H7 (cell line): ENCODE measurements around the gene S100G. TPM values are rescaled to one million over a fixed set of nuclear protein-coding genes. Genes with fewer than 3 reads are reported as not detected.

Experiments used
- DNase-seq: peaks from one replicate; pipeline ENCODE4 v3.0.0; 2012
- H3K27me3 ChIP-seq: 2 replicates; pipeline ENCODE4 v1.6.0; 2011; ENCODE audit warnings: mild to moderate bottlenecking, low read length; ENCODE audit not compliant: control insufficient read depth, insufficient read depth
- H3K36me3 ChIP-seq: replicated peaks from 2 replicates; pipeline ENCODE4 v1.5.1; 2011; ENCODE audit warnings: low read length; ENCODE audit not compliant: control insufficient read depth, insufficient read depth
- H3K4me3 ChIP-seq: 2 replicates; pipeline ENCODE4 v1.5.1; 2011; ENCODE audit warnings: low read depth, mild to moderate bottlenecking, control low read depth, low read length, moderate library complexity; ENCODE audit not compliant: insufficient read depth
- total RNA-seq: library from RNA; depleted of rRNA; stranded (reverse); fragments of >200 nt; shearing (Covaris generic); gene quantifications from 2 replicates; pipeline ENCODE4 v1.2.3, GENCODE V29; 2014

Gene S100G
- total RNA-seq, 1 experiment from 2014 or later = not detected

DNA sequence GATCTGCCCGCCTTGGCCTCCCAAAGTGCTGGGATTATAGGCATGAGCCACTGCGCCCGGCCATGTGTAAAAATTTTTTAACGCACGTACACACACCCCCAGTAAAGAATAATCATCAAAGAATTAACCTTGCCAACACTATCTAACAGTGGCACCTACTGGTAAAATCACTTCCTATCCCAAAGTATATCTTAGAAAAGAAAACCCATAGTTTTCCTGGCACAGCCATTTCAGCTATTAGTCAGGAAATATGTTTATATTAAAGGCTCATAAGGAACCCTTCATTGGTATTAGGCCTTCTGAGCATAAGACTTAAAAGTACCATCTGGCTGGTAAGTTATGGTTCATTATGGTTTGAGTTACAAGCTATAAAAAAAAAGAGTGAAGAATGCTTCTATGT is 14.1 kb downstream of the S100G start:
- DNase-seq = no peak
- Histone ChIP-seq H3K27me3 (no peaks in the 10 kb centered on the region), H3K36me3 (peaks cover 14% of the 10 kb centered on the region), H3K4me3 (no peak overlapping the region)

DNA sequence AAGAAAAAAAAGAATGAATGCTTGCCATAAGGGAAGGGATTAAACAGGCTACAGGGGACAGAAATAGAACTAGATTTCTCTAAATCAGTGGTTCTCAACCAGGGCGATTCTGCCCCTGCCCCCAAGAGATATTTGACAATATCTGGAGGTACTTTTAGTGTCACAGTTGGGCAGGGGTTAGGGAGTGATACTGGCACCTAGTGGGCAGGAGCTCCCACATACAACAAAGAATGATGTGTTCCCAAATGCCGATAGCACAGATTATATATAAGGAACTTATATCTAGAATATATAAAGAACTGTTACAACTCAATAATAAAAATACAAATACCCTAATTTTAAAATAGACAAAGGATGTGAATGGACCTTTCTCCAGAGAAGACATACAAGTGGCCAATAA is 14.7 kb downstream of the S100G start:
- peaks cover 14% of the 10 kb centered on the region for H3K36me3 ChIP-seq
- peak; percentile 46 for DNase-seq
- no peaks in the 10 kb centered on the region for H3K27me3 ChIP-seq
- no peak overlapping the region for H3K4me3 ChIP-seq

- Histone ChIP-seq H3K4me3 (no peak overlapping the region), H3K36me3 (peaks cover 14% of the 10 kb centered on the region), H3K27me3 (no peaks in the 10 kb centered on the region)
- DNase-seq = no peak
Observed at GRCh38 chrX:16665089-16665488, 15.1 kb downstream of the S100G start.

GRCh38 chrX:16666541-16666940 is 16.6 kb downstream of the S100G start:
- no peak for DNase-seq
- Histone ChIP-seq H3K27me3 (no peaks in the 10 kb centered on the region), H3K36me3 (peaks cover 14% of the 10 kb centered on the region), H3K4me3 (no peak overlapping the region)

GRCh38 chrX:16671005-16671404 is 21.0 kb downstream of the S100G start:
- no peaks in the 10 kb centered on the region for H3K27me3 ChIP-seq
- DNase-seq = peak; percentile 82
- no peak overlapping the region for H3K4me3 ChIP-seq
- H3K36me3 ChIP-seq = peaks cover 11% of the 10 kb centered on the region

DNA sequence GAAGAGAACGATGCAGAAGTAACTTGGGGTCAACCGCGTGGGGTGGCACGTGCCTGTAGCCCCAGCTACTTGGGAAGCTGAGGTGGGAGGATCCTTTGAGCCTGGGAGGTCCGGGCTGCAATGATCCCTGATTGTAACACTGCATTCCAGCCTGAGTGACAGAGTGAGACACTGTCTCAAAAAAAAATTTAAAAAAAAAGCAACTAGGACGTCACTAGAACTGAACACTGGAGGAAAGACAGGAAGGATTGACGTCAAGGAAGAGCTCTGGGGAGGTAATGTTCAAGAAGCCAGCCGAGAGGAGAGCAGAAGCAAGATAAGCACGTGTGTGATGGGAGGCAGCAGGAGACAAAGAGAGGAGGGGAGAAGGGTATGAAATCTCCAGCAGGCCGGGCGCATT is 28.7 kb downstream of the S100G start:
- no peak overlapping the region for H3K4me3 ChIP-seq
- peaks cover 30% of the 10 kb centered on the region for H3K36me3 ChIP-seq
- no peaks in the 10 kb centered on the region for H3K27me3 ChIP-seq
- DNase-seq = no peak

DNA sequence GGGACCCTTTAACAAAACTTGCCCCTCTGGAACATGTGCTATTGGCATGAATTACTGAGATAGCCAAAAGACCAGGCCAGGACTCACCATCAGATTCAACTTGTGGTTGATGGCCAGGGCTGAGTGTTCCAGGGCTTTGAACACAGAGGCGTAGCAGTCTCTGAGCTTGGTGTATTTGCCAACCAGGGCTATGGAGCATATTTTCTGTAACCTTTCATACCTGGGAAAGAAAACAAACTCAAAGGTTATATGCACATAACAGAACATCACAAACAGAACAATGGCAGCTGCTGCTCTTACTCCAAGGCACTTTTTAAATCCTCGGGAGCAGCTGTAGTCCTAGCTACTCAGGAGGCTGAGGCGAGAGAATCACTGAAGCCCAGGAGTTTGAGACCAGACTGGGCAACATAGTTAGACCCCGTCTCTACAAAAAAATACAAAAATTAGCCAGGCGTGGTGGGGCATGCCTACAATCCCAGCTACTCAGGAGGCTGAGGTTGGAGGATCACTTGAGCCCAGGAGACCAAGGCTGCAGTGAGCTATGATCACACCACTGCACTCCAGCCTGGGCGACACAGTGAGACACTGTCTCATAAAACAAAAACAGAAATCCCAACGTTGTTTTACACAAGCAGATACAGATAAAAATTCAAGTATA is 33.2 kb downstream of the S100G start:
- Histone ChIP-seq H3K4me3 (no peak overlapping the region), H3K36me3 (peaks cover 38% of the 10 kb centered on the region), H3K27me3 (no peaks in the 10 kb centered on the region)
- no peak for DNase-seq

DNA sequence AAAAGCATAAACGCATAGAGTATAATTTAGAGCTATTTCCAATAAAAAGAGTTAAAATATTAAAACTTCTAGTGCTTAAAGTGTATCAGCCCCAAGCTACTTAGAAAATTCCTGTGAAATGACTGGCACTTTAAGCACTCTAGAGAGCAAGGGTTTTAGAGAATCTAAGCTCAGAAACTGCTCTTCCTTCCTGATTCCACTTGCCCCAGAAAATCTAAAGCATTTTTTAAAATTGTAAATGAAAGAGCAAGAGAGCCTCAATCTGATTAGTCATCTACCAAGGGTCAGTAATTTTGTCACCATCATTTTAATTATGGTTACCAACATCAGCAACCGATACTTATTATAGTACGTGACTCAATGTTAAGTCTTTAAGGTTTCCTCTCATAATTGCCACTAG is 37.6 kb downstream of the S100G start:
- DNase-seq = no peak
- no peaks in the 10 kb centered on the region for H3K27me3 ChIP-seq
- no peak overlapping the region for H3K4me3 ChIP-seq
- H3K36me3 ChIP-seq = peaks cover 40% of the 10 kb centered on the region

DNA sequence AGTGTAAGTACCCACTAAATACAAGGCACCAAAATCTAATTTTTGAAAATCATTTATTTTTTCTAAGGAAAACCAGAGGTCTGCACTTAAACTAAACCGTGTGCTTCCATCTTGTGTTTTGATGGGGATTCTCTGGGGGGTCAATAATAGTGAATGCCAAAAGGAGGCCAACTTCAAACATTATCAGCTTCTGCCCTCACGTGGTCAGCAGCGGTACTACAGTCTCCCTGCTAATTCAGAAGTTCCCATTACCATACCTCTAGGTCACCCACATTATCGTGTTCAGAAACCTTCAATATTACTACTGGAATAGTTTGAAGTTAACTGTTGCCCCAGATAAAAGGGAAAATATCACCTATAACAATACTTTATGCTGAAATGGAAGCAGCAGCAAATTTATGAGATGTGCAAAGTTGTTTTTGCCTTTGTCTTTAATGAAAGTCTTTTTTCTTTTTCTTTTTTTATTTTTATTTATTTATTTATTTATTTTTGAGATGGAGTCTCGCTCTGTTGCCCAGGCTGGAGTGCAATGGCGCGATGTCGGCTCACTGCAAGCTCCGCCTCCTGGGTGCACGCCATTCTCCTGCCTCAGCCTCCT is 45.2 kb downstream of the S100G start:
- Histone ChIP-seq H3K36me3 (peaks cover 31% of the 10 kb centered on the region), H3K27me3 (no peaks in the 10 kb centered on the region), H3K4me3 (no peak overlapping the region)
- peak; percentile 79 for DNase-seq

- no peak for DNase-seq
- H3K4me3 ChIP-seq = no peak overlapping the region
- H3K27me3 ChIP-seq = no peaks in the 10 kb centered on the region
- peaks cover 28% of the 10 kb centered on the region for H3K36me3 ChIP-seq
Observed at GRCh38 chrX:16696956-16697355, 47.0 kb downstream of the S100G start.

DNA sequence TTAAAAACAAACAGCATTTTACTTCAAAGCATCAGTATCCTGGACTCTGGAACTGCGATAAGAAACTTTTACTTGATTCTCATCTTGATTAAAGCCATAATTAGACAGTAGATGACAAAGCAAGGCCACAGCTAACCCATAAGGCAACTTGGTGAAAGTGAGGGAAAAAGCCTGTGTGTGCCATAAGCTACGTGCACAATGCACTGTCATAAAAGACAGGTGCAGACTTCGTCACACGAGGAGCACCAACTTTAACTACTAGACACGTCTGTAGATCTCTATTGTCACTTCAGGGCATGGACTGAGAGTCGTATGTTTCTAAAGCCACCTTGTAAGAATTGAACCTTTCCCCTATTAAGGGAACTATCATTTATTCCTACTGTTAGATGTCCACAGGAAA is 49.4 kb downstream of the S100G start:
- Histone ChIP-seq H3K36me3 (peaks cover 21% of the 10 kb centered on the region), H3K4me3 (no peak overlapping the region), H3K27me3 (no peaks in the 10 kb centered on the region)
- DNase-seq = no peak

DNA sequence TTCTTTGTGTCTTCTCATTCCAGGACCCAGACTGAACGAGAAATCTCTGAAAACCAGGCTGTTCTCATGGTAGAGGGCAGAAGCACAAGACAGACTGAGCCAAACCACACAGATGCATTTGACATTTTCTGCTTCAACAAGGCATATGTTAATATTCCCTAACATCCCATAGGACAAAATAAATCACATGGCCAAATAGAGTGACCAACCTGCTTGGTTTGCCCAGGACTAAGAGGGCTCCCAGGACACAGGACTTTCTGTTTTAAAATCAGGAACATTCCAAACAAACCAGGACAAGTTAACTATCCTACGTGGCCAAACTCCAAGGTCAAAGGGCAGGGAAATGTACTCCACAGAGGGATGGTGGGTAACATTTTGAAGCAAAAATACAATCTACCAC is 50.8 kb downstream of the S100G start:
- H3K27me3 ChIP-seq = no peaks in the 10 kb centered on the region
- peaks cover 21% of the 10 kb centered on the region for H3K36me3 ChIP-seq
- DNase-seq = no peak
- H3K4me3 ChIP-seq = no peak overlapping the region

GRCh38 chrX:16702700-16703599 is 53.0 kb downstream of the S100G start:
- no peak overlapping the region for H3K4me3 ChIP-seq
- no peak for DNase-seq
- H3K27me3 ChIP-seq = no peaks in the 10 kb centered on the region
- H3K36me3 ChIP-seq = peaks cover 17% of the 10 kb centered on the region
